ENCODE results near the gene DENND1B. TPM values are rescaled to one million over a fixed set of nuclear protein-coding genes. Genes with fewer than 3 reads are reported as not detected.

DENND1B gene
- total and polyA plus RNA-seq, 9 of the 15 experiments (the other 6 are each of a cell fraction or from before 2014, with no cell fraction given), result 2.1 to 12.1 (median 7.5) TPM

GRCh38 chr1:197585809-197586208 is 189.5 kb downstream of the DENND1B start (continued):
- TF ChIP-seq ZFPM2 (CRISPR knock-in tag; IDR thresholded peaks at IDR 0.05), result no peak

- in situ Hi-C loops (cut with MboI) (no loop called here), intact Hi-C loops (cut with micrococcal nuclease) (no loop called here)
- WGBS (ENCODE audit: insufficient coverage, low coverage, missing lambda C conversion rate), result 81% methylated on average over 2 of the region's 2 CpGs
- ATAC-seq (no peak), FAIRE-seq (no peak), DNase-seq (ENCODE audit: extremely low read depth in 1 of 4, low spot score in 3 of 4) (no peak)
- Histone ChIP-seq H3K27ac (ENCODE audit: extremely low read depth, low read depth, low read length) (no peak overlapping the region), H3K27me3 (ENCODE audit: control insufficient read depth in 2 of 2, insufficient read depth in 2 of 2, low read length in 2 of 2) (no peaks in the 10 kb centered on the region), H3K36me3 (ENCODE audit: control insufficient read depth, insufficient read depth, low read length) (no peaks in the 10 kb centered on the region), H3K79me2 (ENCODE audit: control insufficient read depth, insufficient read depth, low read length) (no peaks in the 10 kb centered on the region), H3K9me1 (ENCODE audit: control insufficient read depth, insufficient read depth, low read length) (no peaks in the 10 kb centered on the region), H3K4me1 (replicated peaks in 1 of 2; ENCODE audit: control insufficient read depth in 2 of 2, insufficient read depth in 2 of 2, low read length in 2 of 2) (no peaks in the 10 kb centered on the region), H4K20me1 (replicated peaks; ENCODE audit: control insufficient read depth, insufficient read depth, low read length) (no peaks in the 10 kb centered on the region), H3K9me3 (replicated peaks; ENCODE audit: control insufficient read depth, insufficient read depth, low read depth, low read length) (no peaks in the 10 kb centered on the region), H3K9ac (ENCODE audit: insufficient read depth in 1 of 2, low read depth in 2 of 2, low read length in 2 of 2) (no peak overlapping the region), H2AFZ (ENCODE audit: low read depth, low read length) (no peak overlapping the region), H3K4me3 (no peak overlapping the region), H3K4me2 (ENCODE audit: insufficient read depth, low read length) (no peak overlapping the region)
- ChIA-PET POLR2A (interaction anchor here (0.6 to 1.4 kb wide), 3 partner anchors 10 to 932 kb away, joined by 3 to 5 read pairs (median 4); no protein-coding TSS in a partner anchor), CTCF (ENCODE audit: low intra/inter-chr PET ratio) (no interaction called here)
- TF ChIP-seq SP1 (CRISPR knock-in tag; IDR thresholded peaks at IDR 0.05), result no peak
- TF ChIP-seq NCOA6 (IDR thresholded peaks at IDR 0.05), result no peak
- TF ChIP-seq ZBTB5 (IDR thresholded peaks at IDR 0.05), result no peak
- no peak for TF ChIP-seq ZNF277 (CRISPR knock-in tag; IDR thresholded peaks at IDR 0.05; ENCODE audit: borderline replicate concordance)
- TF ChIP-seq CBX5 (IDR thresholded peaks at IDR 0.05; ENCODE audit: borderline replicate concordance, low read depth), result no peak
- TF ChIP-seq HES1 (IDR thresholded peaks at IDR 0.05; ENCODE audit: low read depth), result no peak
- TF ChIP-seq CUX1 (CRISPR knock-in tag; IDR thresholded peaks at IDR 0.05), result no peak
- no TSS peak for BruUV-seq (replicated peaks)
Measured at GRCh38 chr1:197577580-197577979, 197.7 kb downstream of the DENND1B start.
